ENCODE results near the gene RNASE12.

The RNASE12 gene

GRCh38 chr14:20603813-20604690 lies 12.9 kb upstream of the RNASE12 start:
- no peak for TF ChIP-seq REST (IDR thresholded peaks at IDR 0.05; ENCODE audit: insufficient read depth in 1 of 2, low read depth in 2 of 2, low read length in 2 of 2)
- TF ChIP-seq POLR2AphosphoS5 (IDR thresholded peaks at IDR 0.05; ENCODE audit: low read depth, low read length), result no peak
- TF ChIP-seq TAF1 (IDR thresholded peaks at IDR 0.05; ENCODE audit: borderline replicate concordance, insufficient read depth, low read length), result no peak
- TF ChIP-seq SIN3A (IDR thresholded peaks at IDR 0.05; ENCODE audit: borderline replicate concordance, insufficient read depth, low read length), result no peak
- no peak for TF ChIP-seq FOXP2 (optimal IDR thresholded peaks at IDR 0.05; ENCODE audit: borderline replicate concordance, extremely low read depth, extremely low read length, insufficient read depth)

GRCh38 chr14:20602583-20602982 lies 11.4 kb upstream of the RNASE12 start:
- TF ChIP-seq TAF1 (IDR thresholded peaks at IDR 0.05; ENCODE audit: borderline replicate concordance, insufficient read depth, low read length), result no peak
- TF ChIP-seq FOXP2 (optimal IDR thresholded peaks at IDR 0.05; ENCODE audit: borderline replicate concordance, extremely low read depth, extremely low read length, insufficient read depth), result no peak
- TF ChIP-seq SIN3A (IDR thresholded peaks at IDR 0.05; ENCODE audit: borderline replicate concordance, insufficient read depth, low read length), result no peak
- no peak for TF ChIP-seq REST (IDR thresholded peaks at IDR 0.05; ENCODE audit: insufficient read depth in 1 of 2, low read depth in 2 of 2, low read length in 2 of 2)
- TF ChIP-seq POLR2AphosphoS5 (IDR thresholded peaks at IDR 0.05; ENCODE audit: low read depth, low read length), result no peak

GRCh38 chr14:20601522-20601921 lies 10.3 kb upstream of the RNASE12 start:
- TF ChIP-seq FOXP2 (optimal IDR thresholded peaks at IDR 0.05; ENCODE audit: borderline replicate concordance, extremely low read depth, extremely low read length, insufficient read depth) (no peak), TAF1 (IDR thresholded peaks at IDR 0.05; ENCODE audit: borderline replicate concordance, insufficient read depth, low read length) (no peak), REST (IDR thresholded peaks at IDR 0.05; ENCODE audit: insufficient read depth in 1 of 2, low read depth in 2 of 2, low read length in 2 of 2) (no peak), SIN3A (IDR thresholded peaks at IDR 0.05; ENCODE audit: borderline replicate concordance, insufficient read depth, low read length) (no peak), POLR2AphosphoS5 (IDR thresholded peaks at IDR 0.05; ENCODE audit: low read depth, low read length) (no peak)

GRCh38 chr14:20597108-20597507 lies 5.9 kb upstream of the RNASE12 start:
- no peak for TF ChIP-seq TAF1 (IDR thresholded peaks at IDR 0.05; ENCODE audit: borderline replicate concordance, insufficient read depth, low read length)
- no peak for TF ChIP-seq REST (IDR thresholded peaks at IDR 0.05; ENCODE audit: insufficient read depth in 1 of 2, low read depth in 2 of 2, low read length in 2 of 2)
- no peak for TF ChIP-seq FOXP2 (optimal IDR thresholded peaks at IDR 0.05; ENCODE audit: borderline replicate concordance, extremely low read depth, extremely low read length, insufficient read depth)
- TF ChIP-seq SIN3A (IDR thresholded peaks at IDR 0.05; ENCODE audit: borderline replicate concordance, insufficient read depth, low read length), result no peak
- no peak for TF ChIP-seq POLR2AphosphoS5 (IDR thresholded peaks at IDR 0.05; ENCODE audit: low read depth, low read length)

Data from PFSK-1 (cell line).